Measurements from ENCODE around the gene ARHGEF40.
A peak's percentile ranks its signal among the peaks of the same experiment; 100 is the strongest.

ARHGEF40 gene

DNA sequence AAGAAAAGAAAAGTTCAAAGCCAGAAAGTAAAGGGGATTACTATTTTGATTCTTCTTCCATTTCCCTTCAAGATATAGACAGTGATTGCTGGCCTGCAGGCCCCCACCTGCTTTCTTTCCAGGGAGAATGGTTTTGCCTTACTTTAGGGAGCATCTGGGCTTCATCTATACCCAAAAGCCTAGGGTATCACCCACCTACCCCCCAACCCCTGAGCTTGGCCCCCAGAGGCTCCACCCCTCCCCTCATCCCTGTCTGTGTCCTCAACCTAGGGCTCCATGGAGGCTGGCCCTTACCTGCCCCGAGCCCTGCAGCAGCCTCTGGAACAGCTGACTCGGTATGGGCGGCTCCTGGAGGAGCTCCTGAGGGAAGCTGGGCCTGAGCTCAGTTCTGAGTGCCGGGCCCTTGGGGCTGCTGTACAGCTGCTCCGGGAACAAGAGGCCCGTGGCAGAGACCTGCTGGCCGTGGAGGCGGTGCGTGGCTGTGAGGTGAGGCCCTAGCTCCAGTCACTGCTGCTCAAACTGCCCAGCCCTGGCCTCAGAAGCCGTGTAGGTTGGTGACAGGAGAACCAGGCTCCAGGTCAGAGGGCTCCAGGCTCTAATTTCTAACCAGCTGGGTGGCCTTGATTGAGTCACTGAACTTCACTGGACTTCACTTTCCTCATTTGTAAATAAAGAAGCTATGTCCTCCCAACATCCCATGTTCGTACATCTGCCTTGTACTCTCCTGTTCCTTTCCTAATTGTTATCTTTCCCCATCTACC, 13.6 kb downstream of the ARHGEF40 start:
- DNase-seq (ENCODE audit: low read depth) = no peak

DNA sequence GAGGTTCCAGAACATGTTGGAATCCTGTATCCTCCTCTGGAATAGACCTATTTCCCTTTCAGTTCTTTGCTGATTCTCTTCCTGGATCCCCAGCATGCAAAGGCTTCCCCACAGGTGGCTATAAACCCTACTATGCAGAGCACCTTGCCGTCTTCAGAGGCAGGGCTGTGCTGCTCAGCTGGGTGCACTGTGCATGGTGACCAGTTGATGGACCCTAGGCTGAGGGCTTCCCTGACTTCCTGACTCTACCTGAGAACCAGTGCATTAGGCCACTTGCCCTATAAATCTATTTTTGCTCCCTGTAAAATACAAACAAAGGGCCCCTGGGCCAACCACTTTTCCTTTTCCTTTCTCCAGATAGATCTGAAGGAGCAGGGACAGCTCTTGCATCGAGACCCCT, 14.3 kb downstream of the ARHGEF40 start:
- DNase-seq (ENCODE audit: low read depth) = no peak

DNA sequence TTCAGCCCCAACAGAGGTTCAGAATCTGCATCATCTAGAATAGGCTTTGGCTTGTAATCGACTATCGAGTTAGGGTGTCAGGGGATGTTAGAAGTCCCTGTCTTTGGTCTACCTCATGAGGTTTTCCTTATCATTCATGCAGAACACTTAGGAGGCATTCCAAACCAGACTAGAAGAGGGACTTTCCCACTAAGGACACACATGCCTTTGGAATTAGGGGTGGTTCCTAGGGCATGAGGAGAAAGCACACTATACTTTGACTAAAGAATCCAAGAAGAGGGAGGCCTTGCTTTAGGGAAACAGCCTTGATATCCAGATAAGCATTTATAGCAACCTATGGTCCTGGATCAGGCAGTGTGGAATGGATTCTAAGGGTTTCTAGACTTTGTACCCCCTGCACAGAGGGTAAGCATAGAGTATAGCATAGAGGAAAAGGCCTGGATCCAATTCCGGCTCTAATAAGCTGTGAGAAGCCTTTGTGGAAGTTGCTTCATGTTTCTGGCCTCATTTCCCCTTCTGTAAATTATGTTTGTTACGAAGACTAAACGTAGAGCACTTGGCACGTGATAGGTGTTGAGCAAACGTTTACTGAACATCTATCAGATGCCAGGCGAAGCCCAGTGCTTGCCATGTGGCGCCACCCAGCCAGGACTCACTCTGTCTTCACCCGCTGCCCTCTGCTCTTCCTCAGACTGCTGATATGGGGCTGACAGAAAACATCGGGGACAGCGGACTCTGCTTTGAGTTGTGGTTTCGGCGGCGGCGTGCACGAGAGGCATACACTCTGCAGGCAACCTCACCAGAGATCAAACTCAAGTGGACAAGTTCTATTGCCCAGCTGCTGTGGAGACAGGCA, 15.1 kb downstream of the ARHGEF40 start:
- no peak for DNase-seq (ENCODE audit: low read depth)

DNA sequence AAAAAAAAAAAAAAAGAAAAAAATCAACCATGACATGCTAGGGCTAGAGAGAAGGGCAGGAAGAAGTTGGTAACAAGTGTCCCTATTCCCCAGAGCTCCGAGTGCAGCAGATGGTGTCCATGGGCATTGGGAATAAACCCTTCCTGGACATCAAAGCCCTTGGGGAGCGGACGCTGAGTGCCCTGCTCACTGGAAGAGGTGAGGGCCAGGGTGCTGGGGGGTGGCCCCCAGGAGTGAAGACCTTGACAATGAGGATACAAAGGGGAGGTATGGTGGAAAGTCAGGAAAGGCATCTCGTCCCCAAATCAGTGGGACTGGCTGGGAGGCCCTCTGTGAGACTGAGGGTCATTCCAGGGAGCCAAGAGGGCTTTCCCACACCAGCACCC, 16.8 kb downstream of the ARHGEF40 start:
- DNase-seq (ENCODE audit: low read depth) = no peak

DNA sequence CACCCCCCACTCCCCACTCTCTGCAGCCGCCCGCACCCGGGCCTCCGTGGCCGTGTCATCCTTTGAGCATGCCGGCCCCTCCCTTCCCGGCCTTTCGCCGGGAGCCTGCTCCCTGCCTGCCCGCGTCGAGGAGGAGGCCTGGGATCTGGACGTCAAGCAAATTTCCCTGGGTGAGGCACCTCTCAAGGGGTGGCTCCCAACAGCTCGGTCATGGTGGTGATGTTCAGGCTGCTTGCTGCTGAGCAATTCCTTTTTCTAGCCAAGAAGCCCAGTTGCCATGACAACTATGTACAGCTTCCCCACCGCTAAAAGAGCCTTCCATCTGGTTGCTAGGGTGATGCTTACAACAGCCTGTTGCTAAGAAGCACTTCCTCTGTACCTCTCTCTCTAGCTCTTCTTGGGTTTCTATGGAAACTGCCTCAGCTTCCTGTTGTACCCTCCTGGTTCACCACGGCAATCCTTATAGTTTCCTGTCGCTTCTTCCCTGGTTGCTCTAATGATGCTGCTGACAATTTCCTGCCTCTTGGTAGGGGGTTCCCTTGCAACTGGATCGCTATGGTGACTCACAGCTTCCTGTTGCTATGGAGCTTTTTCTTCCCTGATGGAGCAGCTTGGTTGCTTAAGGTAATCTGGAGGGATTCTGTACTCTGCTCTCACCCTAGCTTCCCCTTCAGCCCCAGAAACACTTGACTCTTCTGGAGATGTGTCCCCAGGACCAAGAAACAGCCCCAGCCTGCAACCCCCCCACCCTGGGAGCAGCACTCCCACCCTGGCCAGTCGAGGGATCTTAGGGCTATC, 17.4 kb downstream of the ARHGEF40 start:
- no peak for DNase-seq (ENCODE audit: low read depth)

DNA sequence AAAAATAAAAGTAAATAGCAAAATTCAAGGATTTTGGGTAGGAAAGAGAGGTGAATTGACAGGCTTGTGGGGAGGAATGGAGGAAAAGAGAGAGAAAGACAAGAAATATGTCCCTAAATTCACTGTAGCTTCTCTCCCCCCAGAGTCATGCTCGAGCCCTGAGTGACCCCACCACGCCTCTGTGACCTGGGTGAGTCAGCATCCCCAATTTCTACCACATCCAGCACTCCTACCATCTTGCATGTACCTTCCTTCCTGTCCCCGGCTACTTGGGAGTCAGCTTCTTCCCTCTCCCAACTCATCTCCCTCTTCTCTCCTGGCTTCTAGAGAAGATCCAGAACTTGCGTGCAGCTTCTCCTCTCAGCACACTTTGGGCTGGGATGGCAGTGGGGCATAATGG, 18.6 kb downstream of the ARHGEF40 start:
- DNase-seq (ENCODE audit: low read depth) = no peak

DNA sequence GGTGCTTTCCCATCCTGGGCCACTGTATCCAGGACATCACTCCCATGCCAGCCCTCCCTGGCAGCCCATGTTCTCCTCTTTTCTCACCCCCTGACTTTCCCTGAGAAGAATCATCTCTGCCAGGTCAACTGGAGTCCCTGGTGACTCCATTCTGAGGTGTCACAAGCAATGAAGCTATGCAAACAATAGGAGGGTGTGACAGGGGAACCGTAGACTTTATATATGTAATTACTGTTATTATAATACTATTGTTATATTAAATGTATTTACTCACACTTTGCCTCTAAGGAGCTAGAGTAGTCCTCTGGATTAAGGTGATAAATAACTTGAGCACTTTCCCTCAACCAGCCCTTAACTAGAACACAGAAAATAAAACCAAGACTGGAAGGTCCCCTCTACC, 19.2 kb downstream of the ARHGEF40 start:
- DNase-seq (ENCODE audit: low read depth) = no peak

DNA sequence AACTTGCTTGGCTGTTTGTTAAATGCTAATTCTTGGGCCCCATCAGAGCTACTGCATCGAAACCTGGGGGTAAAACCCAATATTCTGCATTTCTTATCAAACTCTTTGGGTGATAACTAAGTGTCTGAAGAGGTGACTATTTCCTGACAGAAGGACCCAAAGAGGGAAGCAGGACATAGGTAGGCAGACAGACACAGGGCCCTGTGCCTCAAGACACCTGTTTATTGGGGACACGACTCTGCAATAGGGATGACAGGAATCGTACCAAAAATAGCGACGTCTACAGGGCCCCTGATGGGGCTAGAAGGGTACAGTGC, 19.7 kb downstream of the ARHGEF40 start:
- no peak for DNase-seq (ENCODE audit: low read depth)

DNA sequence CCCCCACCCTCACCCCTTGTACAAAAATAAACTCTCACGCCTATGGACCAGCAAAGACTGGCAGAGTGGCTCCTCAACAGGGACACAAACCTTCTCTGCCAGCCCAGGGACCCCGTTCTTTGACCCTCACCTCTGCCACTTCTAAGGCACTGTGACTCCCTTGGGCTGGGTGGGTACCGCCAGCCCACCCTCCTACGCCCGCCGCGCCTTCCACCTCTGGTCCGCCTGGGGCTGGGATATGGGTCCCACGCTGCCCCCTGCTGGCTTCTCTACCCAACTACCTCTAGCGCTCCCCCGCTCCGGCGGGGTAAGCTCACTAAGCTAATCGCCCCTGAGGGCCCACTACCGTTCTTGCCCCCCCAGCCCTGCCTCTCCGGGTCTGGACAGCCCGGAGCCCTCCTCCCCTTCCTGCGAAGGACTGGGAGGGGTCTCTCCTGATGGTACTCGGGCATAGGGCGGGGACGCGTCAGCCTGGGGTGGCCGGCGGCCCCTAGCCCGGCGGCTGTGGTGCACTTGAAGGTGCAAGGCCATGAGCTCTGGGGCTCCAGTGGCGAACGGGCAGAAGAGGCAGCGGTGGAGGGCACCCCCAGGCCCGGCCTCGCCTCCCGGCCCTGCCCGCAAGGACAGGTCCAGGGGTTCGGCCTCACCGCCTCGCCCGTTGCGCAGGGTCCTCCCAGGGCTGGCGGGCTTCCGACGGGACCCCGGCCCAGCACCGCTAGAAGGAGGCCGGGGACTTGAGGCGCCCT, 20.3 kb downstream of the ARHGEF40 start:
- no peak for DNase-seq (ENCODE audit: low read depth)

DNA sequence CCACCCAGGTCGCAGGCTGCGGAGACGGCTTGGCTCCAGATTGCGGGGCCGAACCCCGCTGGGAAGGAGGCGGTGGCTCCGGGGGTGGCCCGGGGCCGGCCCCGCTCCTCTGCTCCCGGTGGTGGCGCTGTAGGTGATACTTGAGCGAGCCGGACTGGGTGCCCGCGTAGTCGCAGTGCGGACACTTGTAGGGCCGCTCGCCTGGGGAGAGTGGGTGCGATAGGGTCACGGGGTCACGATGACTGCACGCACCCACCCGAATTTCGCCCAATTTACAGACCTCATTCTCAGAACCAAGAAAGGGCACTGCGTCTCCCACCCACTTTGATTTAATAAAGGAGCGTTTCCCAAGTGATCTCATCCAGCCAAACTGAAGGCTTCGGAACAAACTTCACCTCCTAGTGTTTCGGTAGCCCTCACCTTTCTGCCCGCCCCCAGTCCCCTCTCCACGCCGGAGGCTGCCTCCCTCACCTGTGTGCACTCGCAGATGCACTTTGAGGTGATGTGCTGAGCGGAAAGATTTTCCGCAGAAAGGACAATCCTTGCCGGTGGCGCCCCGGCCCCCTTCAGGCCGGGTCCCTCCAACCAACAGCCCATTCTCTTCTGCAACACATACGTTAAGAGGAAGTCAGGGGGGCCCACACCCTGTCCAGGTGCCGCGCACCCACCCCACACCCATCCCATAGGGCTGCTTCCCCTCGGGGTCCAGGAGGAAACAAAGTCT, 21.0 kb downstream of the ARHGEF40 start:
- DNase-seq (ENCODE audit: low read depth) = no peak

DNA sequence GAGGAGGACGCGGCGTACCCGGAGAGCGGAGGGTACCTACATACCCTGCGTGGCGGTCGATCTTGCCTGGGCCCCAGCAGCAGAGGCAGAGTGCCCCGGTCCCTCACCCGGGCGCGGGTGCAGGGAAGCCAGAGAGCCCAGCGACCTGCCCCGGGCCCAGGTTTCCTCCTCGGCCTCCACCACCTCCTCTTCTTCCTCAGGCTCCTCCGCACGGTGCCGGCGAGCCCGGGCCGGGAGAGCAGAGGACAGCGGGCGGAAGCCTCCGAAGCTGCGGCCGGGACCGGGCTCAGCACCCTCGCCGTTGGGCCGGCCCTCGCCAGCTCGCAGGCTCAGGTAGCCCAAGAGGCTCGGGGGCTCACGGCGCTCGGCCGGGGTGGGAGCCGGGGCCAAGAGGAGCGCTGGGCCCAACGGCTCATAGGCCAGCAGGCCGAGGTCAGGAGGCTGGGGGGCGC, 21.7 kb downstream of the ARHGEF40 start:
- DNase-seq (ENCODE audit: low read depth) = no peak

DNA sequence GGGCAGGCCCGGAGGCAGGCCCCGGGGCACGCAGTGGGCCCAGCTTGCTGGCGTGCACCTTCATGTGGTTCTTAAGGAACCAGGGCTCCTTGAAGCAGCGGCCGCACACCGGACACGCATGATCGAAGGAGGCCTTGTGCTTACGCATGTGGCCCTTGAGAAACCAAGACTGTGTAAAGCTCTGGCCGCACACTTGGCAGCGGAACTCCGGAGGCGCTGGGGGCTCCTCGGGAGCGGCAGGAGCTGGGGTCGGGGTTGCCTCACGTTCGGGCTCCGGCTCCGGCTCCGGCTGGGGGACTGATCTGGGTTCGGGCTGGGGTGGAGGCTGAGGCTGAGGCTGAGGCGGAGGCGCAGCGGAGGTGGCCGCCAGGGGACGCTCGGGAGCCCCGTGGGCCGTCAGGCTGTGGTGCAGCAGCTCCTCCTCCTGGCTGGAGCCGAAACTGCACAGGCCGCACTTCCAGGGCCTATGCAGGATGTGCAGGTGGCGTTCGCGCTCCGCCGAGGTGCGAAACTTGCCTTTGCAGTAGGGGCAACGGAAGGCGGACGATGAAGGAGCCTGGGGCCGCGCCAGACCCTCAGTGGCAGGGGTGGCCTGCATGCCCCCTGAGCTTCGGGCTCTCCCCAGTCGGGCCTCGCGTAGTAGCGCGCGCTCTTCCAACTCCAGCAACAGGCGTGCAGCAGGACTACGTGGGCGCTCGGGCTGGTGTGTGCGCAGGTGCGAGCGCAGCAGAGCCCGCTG, 22.3 kb downstream of the ARHGEF40 start:
- DNase-seq (ENCODE audit: low read depth) = peak; percentile 88

DNA sequence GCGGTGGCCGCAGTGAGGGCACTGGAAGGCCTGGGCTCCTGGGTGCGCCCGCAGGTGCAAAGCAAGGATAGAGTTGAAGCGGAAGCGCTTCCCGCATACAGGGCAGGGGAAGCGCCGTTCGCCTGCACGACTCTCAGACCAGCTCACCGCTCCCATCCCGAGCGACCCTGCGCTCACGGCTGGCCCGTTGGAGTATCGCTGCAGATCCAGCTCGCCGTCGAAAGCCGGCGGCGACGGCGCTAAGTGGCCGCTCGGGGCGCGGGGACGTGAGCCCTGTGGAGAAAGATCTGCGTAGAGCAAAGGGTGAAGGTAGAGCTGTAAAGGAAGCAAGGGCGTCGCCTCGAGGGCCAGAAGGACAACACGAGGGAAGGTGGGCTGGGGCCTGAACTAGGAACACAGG, 22.9 kb downstream of the ARHGEF40 start:
- no peak for DNase-seq (ENCODE audit: low read depth)

DNA sequence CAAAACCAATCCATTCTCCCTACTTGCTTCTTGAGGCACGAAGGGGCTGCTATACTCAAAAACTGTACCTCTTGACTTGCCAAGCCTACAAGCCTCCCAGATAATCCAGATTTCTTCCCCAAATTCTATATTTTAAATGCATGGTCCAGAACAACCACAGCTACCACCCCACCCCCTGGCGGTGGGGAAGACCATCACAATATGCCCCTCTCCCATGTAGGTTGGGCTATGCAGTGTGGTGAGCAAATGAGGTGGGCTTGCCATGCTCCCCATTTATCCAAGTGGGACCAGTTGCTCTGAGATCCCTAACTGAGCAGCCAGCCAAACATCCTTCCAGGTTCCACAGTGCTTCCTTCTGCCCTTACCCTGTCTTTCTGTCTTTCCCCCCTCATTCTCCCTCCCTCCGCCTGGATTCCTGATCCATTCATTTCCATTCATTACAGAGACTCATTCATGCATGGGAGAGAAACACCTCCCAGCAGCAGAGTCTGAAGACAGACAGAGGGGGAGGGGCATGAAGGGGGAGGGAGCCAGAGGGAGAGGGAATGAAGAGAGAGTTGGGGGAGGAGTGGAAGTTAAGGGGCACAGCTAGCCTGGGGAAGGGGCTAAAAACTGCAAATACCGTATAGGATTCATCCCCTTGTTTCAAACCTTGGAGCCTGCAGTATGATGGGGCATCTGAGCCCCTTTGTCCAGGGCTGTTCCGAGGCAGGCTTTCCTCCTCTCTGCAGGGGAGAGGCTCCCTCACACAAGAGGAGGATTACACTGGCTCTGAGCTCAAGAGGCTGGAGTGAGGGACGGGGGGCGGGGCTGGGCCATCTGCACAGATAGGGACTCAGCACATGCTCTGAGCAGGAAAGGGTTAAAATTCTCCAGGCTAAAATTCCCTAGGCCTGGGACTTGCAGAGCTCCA, 23.9 kb downstream of the ARHGEF40 start:
- no peak for DNase-seq (ENCODE audit: low read depth)

DNA sequence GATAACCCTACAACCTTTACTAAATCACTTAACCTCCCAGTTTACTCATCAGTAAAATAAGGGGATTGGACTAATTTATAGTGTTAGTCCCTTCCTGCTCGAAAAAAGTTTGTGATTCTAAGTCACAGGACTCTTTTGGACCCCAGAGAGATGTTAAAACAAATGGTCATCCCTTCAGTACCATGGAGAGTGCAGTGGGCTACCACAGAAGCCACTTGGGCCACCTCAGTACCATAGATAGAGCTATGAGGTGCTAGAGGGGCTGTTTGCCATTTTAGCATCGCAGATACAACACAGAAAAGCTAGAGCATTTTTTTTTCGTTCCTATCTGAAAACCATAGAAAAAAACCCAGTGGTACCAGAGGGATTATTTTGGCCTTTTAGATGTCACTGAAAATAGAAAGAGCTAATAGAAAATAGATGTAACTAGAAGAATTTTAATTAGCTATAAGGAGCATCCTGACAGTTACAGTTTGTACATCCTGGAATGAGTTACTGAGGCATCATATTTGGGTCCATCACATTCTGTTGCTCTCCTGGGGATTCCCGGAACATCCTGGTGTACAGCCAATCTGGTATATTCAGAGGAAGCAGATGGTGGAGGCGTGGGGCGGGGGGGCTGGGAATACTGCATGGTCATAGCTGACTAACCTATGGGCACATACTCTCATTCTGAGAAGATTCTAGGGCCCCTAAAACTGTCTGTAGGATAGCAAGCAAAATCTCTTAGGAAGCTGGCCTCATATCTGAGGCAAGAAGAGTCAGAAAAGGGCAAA, 25.5 kb downstream of the ARHGEF40 start:
- DNase-seq (ENCODE audit: low read depth) = no peak

DNA sequence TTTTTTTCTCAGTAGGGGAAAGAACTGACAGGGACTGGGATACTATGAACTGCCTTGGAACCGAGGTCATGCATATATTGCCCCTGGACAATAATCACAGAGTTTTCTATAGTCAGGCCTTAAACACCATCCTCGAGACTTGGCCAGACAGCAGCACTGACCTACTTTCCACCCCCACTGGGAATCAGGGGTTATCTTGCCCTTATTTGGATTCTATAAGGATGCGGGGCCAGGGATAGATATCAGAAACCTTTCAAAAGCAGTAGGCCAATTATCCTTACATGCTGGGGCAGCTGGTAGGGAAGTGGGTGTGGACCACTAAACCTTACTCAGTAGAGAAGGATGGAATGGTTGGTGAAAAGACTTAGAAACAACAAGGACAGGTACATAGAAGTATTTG, 26.3 kb downstream of the ARHGEF40 start:
- DNase-seq (ENCODE audit: low read depth) = no peak

DNA sequence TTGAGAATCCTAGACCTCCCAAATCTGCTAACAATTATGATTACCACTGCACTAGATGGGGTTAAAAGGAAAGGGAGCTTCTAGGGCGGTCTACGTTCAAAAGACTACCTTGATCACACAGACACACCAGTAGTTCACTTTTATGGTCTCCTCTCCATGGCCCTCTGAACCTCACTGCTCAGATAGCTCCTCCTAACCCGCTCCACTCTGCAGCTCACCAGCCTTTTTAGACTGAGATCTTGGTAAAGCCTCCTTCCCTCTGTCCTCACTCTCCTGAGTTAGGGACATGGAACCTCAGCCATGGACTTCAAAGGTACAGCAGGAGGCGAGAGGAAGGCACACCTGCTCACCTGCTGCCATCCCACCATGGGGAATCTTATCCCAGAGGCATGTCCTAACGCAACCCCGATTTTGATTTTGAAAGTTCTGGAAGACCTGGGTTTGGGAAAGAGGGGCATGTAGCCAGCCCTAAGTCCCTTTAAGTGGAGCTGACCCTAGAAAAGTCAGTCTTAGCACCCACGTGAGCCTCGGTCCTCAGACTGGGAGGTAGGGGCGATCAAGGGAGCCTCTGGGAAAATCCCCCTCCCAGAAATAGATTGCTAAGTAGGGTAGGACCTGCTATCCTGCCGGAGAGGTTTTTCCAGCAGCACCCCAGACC, 27.0 kb downstream of the ARHGEF40 start:
- DNase-seq (ENCODE audit: low read depth) = no peak

DNA sequence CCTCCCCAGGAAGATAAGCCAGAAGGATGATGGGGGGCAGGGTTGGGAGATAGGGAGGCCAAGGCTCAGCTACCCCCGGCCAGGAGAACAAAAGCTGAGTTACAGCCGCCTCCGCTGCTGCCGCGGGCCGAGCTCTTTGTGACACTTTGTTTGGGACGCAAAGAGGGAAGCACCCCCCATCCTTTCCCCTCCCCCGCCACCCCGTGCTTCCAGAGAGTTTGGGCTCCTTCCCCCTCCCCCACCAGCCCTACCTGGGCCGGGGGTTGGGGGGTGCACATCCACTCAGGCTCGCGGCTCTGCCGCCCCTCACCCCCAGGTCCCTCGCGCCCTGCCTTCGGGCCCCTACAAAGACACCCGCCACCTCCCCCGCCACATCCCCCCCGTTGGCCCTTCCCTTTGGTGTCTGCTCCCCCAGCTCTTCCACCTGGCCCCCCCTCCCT, 27.6 kb downstream of the ARHGEF40 start:
- DNase-seq (ENCODE audit: low read depth) = no peak

Measured in activated T-cell treated with anti-CD3 and anti-CD28 coated beads for 48 hours (primary cell).